GM18505 (cell line): Measurements from ENCODE around the gene PDZRN3.
"Not testable (repeated sequence)": the region's sequence is repeated elsewhere in the genome, so short reads cannot be mapped to it uniquely, and the experiment has no call there.

Experiments
- ATAC-seq: cut with Tn5 transposase; IDR thresholded peaks from one replicate; pipeline ENCODE4 v1.9.1; 2021; ENCODE audit not compliant: unreplicated experiment
- POLR2A ChIP-seq: IDR thresholded peaks from 4 replicates; pipeline ENCODE4 v1.6.1; 2011; ENCODE audit warnings: borderline replicate concordance; ENCODE audit not compliant: insufficient read depth, insufficient read length; ENCODE audit errors: extremely low read depth

Gene PDZRN3

DNA sequence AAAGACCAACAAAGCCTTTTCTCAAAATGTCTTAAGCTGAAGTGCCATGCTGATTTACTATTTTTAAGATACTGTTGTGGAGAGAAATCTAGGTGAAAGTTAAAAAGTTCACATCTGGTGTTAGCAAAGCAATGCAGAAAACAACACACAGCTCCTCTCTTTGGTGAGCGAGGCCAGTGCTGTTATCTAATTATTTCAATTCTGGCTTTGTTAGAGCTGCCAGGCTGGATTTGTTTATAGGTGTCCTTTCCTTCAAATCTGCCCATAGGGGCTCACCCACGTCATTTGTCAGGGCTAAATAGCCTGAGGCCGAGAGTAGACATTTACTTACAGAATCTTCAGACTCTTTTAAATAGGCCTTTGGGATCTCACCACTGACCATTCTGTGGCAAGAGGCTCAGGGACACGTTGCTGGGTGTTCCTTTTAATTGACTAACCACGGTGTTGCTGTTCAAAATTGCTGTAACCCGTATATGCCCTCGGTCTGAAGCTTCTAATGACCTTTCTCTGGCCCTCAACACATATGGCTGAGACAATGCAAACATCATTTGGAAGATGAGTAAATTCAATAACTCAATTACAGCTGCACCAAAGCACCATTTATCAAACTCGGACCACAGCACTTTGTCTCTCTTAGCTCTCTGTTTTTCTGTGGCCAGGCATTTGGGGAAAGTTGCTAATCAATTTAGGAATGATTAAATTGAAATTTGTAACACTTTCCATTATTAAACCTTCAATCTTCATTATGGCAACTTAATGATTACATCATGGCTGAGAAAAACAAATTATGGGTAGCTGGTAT, 152.6 kb downstream of the PDZRN3 start:
- no peak for ATAC-seq
- TF ChIP-seq POLR2A, result no peak

DNA sequence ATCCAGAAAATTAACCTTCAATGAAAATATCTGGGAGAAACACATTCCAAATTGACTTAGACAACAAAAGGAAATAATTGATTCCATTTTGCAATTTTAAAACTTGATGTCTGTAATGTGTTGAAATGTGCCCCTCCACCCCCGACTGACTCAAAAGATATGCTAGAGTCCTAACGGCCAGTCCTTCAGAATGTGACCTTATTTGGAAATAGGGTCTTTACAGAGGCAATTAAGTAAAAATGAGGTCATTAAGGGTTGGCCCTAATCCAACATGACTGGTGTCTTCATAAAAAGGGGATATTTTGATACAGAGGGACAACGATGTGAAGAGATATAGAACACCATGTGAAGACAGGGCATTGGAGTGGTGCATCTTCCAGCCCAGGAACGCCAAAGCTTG, 153.9 kb downstream of the PDZRN3 start:
- TF ChIP-seq POLR2A, result no peak
- ATAC-seq, result no peak

DNA sequence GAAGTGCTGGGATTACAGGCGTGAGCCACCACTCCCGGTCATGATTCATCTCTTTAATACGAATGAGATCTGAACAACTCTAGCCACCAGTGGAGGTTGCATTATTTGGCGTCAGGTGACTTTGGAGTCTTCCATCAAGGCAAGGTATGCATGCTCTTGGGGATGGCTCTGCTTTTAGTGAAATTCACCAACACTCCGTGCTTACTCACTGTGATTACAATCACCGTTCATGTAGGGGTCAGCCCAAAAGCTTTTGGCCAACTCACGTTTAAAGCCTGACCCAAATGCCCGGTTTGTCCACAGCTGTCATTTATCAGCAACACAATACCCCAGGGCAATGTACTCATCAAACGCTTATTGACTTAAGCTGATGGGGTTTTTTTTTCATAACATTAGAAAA, 155.4 kb downstream of the PDZRN3 start:
- ATAC-seq, result no peak
- no peak for TF ChIP-seq POLR2A

DNA sequence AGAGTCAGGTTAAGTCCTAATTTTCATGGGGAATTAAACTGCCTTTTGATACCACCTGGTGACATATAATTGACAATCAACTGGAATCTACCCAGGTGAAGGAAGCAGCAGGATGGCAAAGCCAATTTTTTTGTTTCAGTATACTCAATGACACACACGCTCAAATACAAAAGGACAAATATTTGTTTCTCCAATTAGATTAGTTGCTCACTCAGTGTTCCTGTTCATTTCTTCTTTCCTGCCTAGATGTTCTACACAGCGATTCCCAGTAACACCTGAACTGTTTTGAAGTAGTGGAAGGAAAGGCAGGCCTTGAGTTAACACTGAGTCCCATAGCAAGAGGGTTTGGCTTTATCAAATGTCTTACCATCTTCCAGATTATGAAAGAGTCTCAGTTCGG, 157.5 kb downstream of the PDZRN3 start:
- ATAC-seq, result no peak
- TF ChIP-seq POLR2A, result no peak

DNA sequence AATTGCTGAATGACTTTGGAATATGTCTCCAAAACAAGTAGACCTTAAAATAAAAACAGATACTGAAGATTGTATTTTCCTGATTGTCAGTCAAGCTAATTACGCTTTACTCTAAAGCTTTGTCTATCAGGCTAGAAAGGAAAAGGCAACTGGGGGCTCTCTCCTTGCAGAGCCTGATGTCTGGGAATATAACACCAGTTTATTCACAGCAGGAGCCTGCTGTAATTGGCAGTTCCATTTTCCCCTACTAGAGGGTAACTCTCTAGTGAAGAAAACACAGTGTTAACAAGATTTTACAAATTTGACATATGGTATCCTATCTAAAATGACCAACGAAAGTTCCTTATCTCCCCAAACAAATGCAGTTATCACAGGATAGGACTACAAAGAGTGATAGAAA, 158.8 kb downstream of the PDZRN3 start:
- no peak for ATAC-seq
- TF ChIP-seq POLR2A, result no peak

DNA sequence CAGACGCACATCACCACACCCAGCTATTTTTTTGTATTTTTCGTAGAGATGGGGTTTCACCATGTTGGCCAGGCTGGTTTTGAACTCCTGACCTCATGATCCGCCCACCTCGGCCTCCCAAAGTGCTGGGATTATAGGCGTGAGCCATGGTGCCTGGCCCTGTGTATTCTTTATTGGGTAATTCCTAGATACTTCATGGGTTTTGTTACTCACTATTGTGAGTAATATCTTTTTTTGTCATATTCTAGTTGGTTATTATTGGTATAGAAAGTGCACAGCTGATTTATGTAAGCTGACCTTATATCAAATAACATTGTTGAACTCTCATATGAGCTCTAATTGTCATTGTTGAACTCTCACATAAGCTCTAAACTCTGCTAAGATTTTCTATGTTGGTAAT, 160.6 kb downstream of the PDZRN3 start:
- not testable (repeated sequence) for ATAC-seq

DNA sequence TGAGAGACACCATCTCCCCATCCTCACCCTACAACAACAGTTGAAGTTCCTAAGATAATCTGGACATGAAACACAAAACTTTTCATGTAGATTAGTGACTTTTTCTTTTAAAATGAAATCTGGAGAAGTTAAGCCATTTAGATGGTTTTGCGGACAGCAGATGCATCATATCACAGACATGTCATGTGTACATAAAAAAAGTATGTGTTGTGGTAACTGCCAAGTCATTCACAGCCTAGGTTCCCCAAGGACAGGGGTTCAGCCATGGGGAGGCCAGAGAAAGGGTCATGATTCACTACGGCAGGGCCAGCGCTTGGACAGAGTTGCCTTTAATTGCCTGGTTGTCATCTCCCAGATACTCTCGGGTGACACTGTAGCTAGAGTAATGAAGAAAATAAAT, 163.2 kb downstream of the PDZRN3 start:
- no peak for ATAC-seq
- no peak for TF ChIP-seq POLR2A

DNA sequence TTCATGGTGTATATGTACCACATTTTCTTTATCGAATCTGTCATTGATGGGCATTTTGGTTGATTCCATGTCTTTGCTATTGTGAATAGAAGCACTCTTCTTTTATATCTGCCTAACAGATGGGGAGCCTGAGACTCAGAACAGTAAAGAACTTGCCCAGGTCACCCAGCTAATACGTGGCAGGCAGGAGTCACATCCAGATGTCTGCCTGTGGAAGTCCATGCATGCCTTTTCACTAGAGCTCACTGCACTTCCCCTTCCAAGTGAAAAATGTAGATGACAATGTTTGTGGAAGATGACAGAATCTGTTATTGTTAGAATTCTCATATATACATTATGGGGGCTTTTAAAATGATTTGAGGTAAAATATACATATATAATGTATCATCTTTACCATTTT, 165.0 kb downstream of the PDZRN3 start:
- TF ChIP-seq POLR2A, result no peak
- no peak for ATAC-seq

DNA sequence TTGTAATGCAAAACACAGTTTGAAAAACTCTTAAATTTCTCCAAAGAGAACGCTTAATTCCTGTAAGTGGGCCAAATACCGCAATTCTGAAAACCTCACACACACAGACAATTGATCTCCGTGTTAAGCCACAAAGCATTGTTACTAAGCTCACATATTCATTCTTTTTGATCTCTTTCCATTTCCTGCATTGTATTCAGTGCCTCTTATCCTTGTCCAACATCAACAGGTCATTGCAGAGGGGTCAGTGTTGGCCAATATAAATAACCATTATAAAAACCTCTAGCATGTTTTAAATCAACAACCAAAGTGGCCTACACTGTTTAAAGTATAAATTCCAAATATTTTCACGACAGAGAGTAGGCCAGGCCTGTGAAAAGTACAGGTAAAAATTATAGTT, 171.1 kb downstream of the PDZRN3 start:
- no peak for ATAC-seq
- TF ChIP-seq POLR2A, result no peak

DNA sequence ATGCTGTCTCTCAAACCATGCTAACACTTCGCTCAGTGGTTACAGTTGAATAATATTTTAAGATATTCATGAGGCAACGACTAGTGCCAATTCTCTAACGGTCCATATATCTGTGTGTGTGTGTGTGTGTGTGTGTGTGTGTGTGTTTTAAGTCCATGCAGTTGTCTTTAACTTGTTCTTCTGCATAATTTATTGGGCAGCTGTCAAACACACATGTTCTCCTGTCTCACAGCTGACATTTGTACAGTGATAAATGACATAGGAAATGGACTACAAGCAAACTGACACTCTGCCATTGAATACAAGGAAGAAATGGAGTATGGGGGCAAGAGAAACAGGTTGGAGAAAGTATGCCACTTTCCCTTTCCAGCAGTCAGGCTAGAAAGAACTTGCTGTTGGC, 172.0 kb downstream of the PDZRN3 start:
- no peak for TF ChIP-seq POLR2A
- no peak for ATAC-seq

DNA sequence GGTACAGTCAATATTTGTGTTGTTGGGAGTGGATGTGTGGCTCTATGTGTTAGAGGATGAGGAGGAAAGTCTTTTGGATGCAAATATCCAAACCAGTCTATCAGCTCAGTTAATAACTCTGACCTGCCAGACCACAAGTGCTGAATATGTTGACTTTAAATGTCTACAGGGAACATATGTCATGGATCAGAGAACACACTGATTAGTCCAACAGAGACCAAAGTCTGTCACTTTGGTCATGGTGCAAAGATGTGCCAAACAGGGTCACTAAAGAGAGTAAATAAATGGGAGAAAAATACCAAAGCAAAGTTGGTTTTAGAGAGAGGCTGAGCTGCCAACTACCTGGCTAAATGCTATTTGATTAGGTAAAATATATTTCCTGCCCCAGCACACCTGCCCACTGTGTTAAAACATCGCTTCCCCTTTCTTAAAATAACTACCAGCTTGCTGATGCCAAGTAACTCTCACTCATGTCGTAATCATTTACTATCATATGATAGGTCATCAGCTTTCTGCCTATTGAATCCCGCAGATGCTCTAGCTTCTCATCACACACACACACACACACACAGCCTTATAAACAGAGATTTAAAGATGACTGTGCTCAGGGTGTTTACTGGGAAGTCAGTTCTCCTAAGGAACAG, 173.3 kb downstream of the PDZRN3 start:
- ATAC-seq, result peak; percentile 36
- no peak for TF ChIP-seq POLR2A

DNA sequence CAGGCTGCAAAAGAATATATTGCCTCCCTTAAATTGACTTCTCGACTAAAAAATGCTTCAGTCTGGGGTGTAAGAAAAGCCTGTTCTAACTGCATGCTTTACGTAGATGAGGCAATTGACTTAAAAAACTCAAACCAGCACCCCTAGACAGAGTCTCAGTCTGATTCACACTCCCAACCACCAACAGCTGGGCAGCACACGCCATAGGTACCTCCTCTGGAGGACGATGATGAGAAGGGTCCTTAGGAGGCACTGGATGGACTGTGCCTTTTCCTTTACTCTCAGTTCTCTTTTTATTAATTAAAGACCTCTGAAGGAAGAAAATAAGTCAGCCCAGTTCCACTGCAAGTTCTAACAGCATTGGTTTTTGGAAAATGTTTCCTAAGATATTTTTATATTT, 175.0 kb downstream of the PDZRN3 start:
- TF ChIP-seq POLR2A, result no peak
- peak; percentile 29 for ATAC-seq

DNA sequence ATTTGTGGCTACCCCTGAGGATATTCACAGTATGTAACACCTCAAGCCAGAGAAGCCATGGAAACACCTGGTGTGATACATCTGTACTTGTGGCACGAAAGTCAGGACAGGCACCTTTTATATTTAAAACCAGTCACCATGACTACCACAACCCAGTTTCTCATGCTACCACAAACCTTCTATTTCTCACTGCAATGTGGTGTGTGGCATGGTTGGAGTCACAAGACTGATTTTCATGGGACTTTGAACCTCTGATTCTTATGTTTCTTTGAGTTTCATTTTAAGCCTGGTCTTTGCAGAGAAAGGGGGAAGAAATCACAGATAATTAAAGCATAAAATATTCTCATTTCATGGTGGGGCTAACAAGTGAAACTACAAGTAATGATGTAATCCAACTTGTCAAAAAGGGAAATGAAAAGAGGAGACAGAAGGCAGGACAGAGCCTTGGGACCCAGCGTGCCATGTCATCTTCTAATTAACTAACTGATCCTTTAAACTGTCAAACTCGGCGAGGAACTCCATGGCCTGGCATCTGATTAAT, 175.9 kb downstream of the PDZRN3 start:
- ATAC-seq, result peak; percentile 90
- TF ChIP-seq POLR2A, result no peak

DNA sequence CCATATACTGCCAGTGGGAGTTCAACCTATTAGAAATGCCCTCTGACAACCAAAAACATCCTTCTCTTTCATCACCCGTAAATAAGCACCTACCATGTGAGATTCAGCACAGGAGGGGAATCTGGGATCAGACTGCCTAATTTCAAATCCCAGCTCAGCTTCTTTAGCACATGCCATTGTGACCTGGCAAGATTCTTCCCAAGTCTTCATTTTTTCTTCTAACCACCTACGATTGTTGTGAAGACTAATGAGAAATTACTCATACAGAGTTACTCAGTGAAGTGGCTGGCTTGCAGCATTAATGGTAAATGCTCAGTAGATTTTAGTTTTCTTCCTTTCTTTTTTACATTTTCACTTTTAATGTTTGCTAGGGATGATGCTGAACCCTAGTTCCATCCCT, 176.7 kb downstream of the PDZRN3 start:
- no peak for ATAC-seq
- TF ChIP-seq POLR2A, result no peak
